HepG2 (cell line): ENCODE measurements around the gene LONP1. TPM values are rescaled to one million over a fixed set of nuclear protein-coding genes. Genes with fewer than 3 reads are reported as not detected.
A peak's percentile ranks its signal among the peaks of the same experiment; 100 is the strongest.

Experiments
- AGO2 ChIP-seq: fragments of 200-400 bp; formaldehyde crosslinking; optimal IDR thresholded peaks from 2 replicates; pipeline ENCODE3; 2017; ENCODE audit warnings: mild to moderate bottlenecking, low read depth, low read length, moderate library complexity
- ARHGAP35 ChIP-seq: sonication (generic); formaldehyde crosslinking; IDR thresholded peaks from 2 replicates; pipeline ENCODE4 v1.9.0; 2022; ENCODE audit warnings: mild to moderate bottlenecking, inconsistent platforms, moderate library complexity, missing genetic modification reagents, borderline replicate concordance
- ELF1 ChIP-seq: sonication (generic); formaldehyde crosslinking; IDR thresholded peaks from 2 replicates; pipeline ENCODE4 v1.4.0; 2020; ENCODE audit warnings: missing genetic modification reagents
- GMEB2 ChIP-seq: IDR thresholded peaks from 2 replicates; pipeline ENCODE4 v1.6.1; 2016; ENCODE audit warnings: missing biosample characterization, missing genetic modification reagents, low read depth
- HMGXB4 ChIP-seq, 2 experiments: sonication (generic) in 1 of 2; formaldehyde crosslinking in 1 of 2; IDR thresholded peaks; 2 replicates each; pipeline versions ENCODE4 v1.4.0 to v1.6.1; 2018 to 2020; ENCODE audit warnings: missing genetic modification reagents in 2 of 2, borderline replicate concordance in 1 of 2, low read depth in 1 of 2, mild to moderate bottlenecking in 1 of 2, missing biosample characterization in 1 of 2
- HNRNPL ChIP-seq: fragments of 200-400 bp; formaldehyde crosslinking; IDR thresholded peaks from 2 replicates; pipeline ENCODE4 v1.6.1; 2017; ENCODE audit warnings: mild to moderate bottlenecking, low read depth, low read length
- MAZ ChIP-seq, 2 experiments: sonication (generic) in 1 of 2; formaldehyde crosslinking in 1 of 2; IDR thresholded peaks; 2 replicates each; pipeline versions ENCODE4 v1.5.0 to v1.6.1; 2012 to 2020; ENCODE audit warnings: low read depth in 2 of 2, mild to moderate bottlenecking in 2 of 2, borderline replicate concordance in 1 of 2, improper control_type of control experiment in 1 of 2, low read length in 1 of 2, missing genetic modification reagents in 1 of 2, moderate library complexity in 1 of 2
- NFIB ChIP-seq: sonication (generic); formaldehyde crosslinking; IDR thresholded peaks from 2 replicates; pipeline ENCODE4 v1.9.0; 2021; ENCODE audit warnings: missing genetic modification reagents, mild to moderate bottlenecking, borderline replicate concordance
- PITX1 ChIP-seq: sonication (generic); formaldehyde crosslinking; IDR thresholded peaks from 2 replicates; pipeline ENCODE4 v1.5.1; 2020; ENCODE audit warnings: mild to moderate bottlenecking, missing genetic modification reagents
- POLR2G ChIP-seq: fragments of 200-400 bp; formaldehyde crosslinking; IDR thresholded peaks from 2 replicates; pipeline ENCODE4 v1.6.1; 2018; ENCODE audit warnings: mild to moderate bottlenecking, low read depth, low read length, moderate library complexity
- PRDM4 ChIP-seq: sonication (generic); formaldehyde crosslinking; IDR thresholded peaks from 2 replicates; pipeline ENCODE4 v1.9.0; 2021; ENCODE audit warnings: missing genetic modification reagents, borderline replicate concordance
- RBM22 ChIP-seq: fragments of 200-400 bp; formaldehyde crosslinking; optimal IDR thresholded peaks from 2 replicates; pipeline ENCODE3; 2017; ENCODE audit warnings: mild to moderate bottlenecking, low read length, moderate library complexity
- SIX1 ChIP-seq: sonication (generic); formaldehyde crosslinking; IDR thresholded peaks from 2 replicates; pipeline ENCODE4 v1.4.0; 2020; ENCODE audit warnings: missing genetic modification reagents, borderline replicate concordance
- ZNF18 ChIP-seq: sonication (generic); formaldehyde crosslinking; IDR thresholded peaks from 2 replicates; pipeline ENCODE4 v1.8.0; 2022; ENCODE audit warnings: mild to moderate bottlenecking, missing genetic modification reagents; ENCODE audit not compliant: insufficient replicate concordance
- ZNF275 ChIP-seq: sonication (generic); formaldehyde crosslinking; IDR thresholded peaks from 2 replicates; pipeline ENCODE4 v1.8.0; 2022; ENCODE audit warnings: missing genetic modification reagents, mild to moderate bottlenecking, inconsistent platforms, borderline replicate concordance
- ZNF567 ChIP-seq: sonication (generic); formaldehyde crosslinking; IDR thresholded peaks from 2 replicates; pipeline ENCODE4 v1.8.1; 2023; ENCODE audit warnings: mild to moderate bottlenecking, missing genetic modification reagents, borderline replicate concordance
- ZNF660 ChIP-seq: sonication (generic); formaldehyde crosslinking; IDR thresholded peaks from 2 replicates; pipeline ENCODE4 v1.5.1; 2020; ENCODE audit warnings: mild to moderate bottlenecking, low read depth, missing genetic modification reagents, borderline replicate concordance
- ZNF672 ChIP-seq: sonication (generic); formaldehyde crosslinking; IDR thresholded peaks from 2 replicates; pipeline ENCODE4 v1.8.1; 2022; ENCODE audit warnings: missing genetic modification reagents
- polyA plus RNA-seq, 8 experiments: library from polyadenylated mRNA; depleted of rRNA in 3 of 8; stranded (reverse) in 7 of 8; unstranded in 1 of 8; fragments of >200 nt; fragmentation: Illumina TruSeq in 4 of 8; extraction: Trizol in 4 of 8; gene quantifications; 2 replicates each; pipeline versions ENCODE4 v1.2.1 to v1.2.3, GENCODE V29; 2011 to 2016; ENCODE audit warnings: low read depth in 4 of 8, missing spikeins in 1 of 8, mixed read lengths in 1 of 8; ENCODE audit not compliant: insufficient read depth in 1 of 8
- total RNA-seq, 5 experiments: library from RNA; depleted of rRNA; stranded (reverse); fragments of >200 nt; fragmentation: Illumina TruSeq; extraction: Trizol; gene quantifications; 2 replicates each; pipeline ENCODE4 v1.2.3, GENCODE V29; 2016; ENCODE audit warnings: low read depth in 1 of 5

Gene LONP1
- total and polyA plus RNA-seq, 2 of the 13 experiments (the other 11 are each of a cell fraction or from before 2014, with no cell fraction given), result 59.5 to 76.8 TPM

- TF ChIP-seq SIX1 (CRISPR knock-in tag) (no peak), ZNF567 (CRISPR knock-in tag) (no peak), GMEB2 (CRISPR knock-in tag) (no peak), ZNF660 (CRISPR knock-in tag) (no peak), NFIB (no peak), ZNF672 (CRISPR knock-in tag) (no peak), POLR2G (peak; percentile 36; the same call in 1 of the 2 replicates), ZNF18 (no peak), AGO2 (peak; percentile 91), ZNF275 (CRISPR knock-in tag) (no peak), PITX1 (no peak), ELF1 (no peak), HMGXB4 (CRISPR knock-in tag; IDR thresholded peaks at IDR 0.05; ENCODE audit: borderline replicate concordance in 1 of 2, low read depth in 1 of 2) (no peak), PRDM4 (CRISPR knock-in tag) (no peak), ARHGAP35 (CRISPR knock-in tag) (no peak), RBM22 (no peak), HNRNPL (0 out of 2 replicates have a peak, but pooled peaks have one; percentile 50), MAZ (IDR thresholded peaks at IDR 0.05; ENCODE audit: borderline replicate concordance, low read depth, low read length) (no peak), MAZ (CRISPR knock-in tag; IDR thresholded peaks at IDR 0.05; ENCODE audit: low read depth) (no peak)
Measured at GRCh38 chr19:5696196-5697021, 23.5 kb downstream of the LONP1 start (continued).
